Dermis blood vessel endothelial cell (primary cell): Measurements from ENCODE around the gene C1orf21. TPM values are rescaled to one million over a fixed set of nuclear protein-coding genes. Genes with fewer than 3 reads are reported as not detected.

Experiments used
- DNase-seq: peaks from one replicate; pipeline ENCODE4 v3.0.0; 2010
- total RNA-seq: library from RNA; depleted of rRNA; stranded (reverse); fragments of >200 nt; gene quantifications from 2 replicates; pipeline ENCODE4 v1.2.3, GENCODE V29; 2014

Gene C1orf21
- total RNA-seq, 1 donor from 2014 or later: 41.0 TPM

DNA sequence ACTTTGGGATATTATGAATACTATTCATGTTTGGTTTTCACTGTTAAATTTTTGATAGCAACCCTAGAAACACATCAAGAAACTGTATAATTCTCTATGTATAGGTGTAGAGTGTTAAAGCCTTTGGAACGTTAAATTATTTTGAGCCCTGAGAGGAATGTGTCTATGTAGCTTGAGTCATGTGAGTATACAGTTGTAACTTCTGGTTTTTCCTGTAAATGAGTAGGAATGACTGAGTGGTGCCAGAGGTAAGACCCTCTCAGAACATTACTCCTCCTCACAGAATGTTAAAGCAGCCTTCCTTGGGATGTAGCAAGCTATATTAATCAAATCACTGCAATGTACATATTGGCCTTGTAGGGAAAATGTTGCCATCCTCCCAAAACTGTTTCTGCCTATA lies 69.0 kb downstream of the C1orf21 start:
- DNase-seq: no peak

DNA sequence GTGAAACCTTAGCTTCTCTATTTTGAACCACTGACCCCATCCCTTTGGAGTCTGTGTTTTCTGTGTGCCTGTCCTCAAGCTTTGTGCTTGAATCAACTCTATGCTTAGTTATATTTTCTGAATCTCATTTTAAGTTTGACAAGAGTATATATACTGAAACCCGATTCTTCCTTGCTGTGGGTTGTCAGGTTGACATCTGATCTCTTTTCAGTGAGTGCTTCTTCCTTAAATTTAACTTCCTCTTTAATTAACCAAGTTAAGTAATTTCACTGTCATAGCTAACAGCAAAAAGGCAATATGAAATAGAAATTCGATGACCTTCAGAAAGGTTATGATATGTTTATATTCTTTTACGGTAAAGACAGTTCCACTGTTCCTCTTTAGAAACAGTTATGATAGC lies 69.4 kb downstream of the C1orf21 start:
- no peak for DNase-seq

DNA sequence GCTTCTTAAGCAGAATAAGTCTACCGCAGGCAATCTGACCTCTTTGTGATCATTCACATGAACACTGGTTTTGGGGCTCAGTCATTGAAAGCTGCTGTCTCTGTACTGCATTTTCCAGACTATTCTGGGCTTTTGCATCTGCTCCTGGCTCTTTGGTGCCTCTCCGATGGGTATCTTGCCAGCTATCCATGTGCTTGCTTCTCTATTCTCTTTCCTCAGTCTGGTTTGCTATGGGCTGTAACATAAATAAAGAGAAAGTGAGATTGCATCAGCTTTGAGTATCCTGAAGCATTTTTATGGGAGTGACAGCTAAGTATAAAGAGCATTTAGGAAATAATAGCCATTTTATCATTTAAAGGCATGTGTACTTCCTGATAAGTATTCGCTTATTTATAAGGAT lies 70.7 kb downstream of the C1orf21 start:
- no peak for DNase-seq

DNA sequence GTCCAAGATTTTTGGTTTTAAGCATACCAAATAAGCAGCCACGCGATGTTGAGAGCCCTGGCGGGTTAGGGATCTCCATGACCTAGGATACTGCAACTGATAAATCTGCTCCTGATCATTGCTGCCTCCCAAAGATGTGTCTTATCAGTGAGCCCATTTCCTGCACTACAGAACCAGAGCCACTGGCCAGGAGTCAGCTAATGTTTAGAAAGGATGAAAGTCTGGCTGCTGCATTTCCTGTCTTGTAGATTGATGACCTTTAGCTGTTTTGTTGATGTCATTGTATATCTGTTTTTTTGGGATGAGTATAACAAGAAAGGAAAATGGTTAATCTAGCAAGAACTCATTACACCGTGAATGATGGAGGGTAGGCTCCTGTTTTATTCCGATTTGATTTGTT lies 74.5 kb downstream of the C1orf21 start:
- no peak for DNase-seq

DNA sequence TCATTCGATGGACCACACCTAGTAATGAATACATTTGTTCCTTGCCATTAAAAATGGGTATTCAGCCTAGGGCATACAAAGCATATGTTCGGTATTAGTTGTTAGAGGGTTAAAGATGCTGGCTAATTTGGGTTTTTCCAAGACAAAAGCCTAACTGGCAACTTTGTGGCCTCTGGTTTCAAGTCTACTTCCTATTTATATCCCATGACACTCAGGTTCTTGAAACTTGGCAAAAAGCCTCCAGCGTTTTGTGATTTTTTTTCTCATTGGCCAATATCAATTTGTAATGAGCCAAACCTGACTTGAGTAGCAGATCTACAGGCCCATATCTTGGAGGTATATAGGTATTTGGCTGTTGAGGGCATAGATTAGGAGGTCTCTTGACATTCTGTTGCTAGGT lies 75.3 kb downstream of the C1orf21 start:
- no peak for DNase-seq

DNA sequence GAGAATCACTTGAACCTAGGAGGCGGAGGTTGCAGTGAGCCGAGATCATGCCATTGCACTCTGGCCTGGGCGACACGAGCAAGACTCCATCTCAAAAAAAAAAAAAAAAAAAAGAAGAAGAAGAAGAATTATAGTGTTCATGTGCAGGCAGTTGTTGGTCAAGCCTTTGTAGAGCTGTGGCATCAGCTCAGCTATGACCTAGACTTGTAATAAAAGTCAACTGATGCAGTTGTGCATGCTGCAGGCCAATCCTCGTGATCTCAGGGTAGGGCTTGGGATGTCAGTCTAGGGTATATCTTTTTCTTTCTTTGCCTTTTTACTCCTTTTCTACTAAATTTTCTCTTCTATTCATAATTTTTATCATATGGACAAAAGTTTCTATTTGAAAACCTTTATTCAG lies 76.2 kb downstream of the C1orf21 start:
- DNase-seq: no peak

DNA sequence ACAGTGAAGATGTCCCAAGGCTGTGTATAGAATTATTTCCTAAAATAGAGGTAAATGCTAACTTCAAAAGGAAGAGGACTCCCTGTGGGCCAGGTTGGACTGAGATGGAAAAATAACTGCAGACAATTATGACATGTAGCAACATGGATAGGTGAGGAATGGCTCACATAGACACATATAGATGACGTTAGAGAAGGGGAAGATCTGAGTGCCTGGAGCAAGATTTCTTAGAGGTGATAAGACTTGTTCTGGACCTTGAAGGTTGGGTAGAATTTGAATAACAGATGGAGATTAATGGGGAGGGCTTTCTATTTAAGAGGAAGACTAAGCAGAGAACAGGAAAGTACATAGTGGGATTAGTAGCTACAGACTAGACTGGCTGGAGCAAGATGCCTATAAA lies 76.9 kb downstream of the C1orf21 start:
- DNase-seq: no peak

DNA sequence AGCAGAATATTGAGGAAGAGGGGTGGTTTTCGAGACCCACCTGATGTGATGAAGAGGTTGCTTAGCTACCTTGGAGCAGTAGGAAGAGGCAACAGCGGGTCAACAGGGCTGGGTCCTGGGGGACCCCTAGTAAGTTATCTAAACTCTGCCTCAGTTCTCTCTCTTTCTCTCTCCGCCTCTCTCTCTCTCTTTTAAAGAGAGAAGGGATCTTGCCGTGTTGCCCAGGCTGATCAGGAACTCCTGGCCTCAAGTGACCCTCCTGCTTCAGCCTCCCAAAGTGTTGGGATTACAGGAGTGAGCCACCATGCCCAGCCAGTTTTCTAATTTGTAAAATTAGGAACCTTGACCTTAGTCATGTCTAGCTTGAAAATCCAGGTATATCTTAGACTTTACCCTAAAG lies 77.9 kb downstream of the C1orf21 start:
- DNase-seq: no peak

DNA sequence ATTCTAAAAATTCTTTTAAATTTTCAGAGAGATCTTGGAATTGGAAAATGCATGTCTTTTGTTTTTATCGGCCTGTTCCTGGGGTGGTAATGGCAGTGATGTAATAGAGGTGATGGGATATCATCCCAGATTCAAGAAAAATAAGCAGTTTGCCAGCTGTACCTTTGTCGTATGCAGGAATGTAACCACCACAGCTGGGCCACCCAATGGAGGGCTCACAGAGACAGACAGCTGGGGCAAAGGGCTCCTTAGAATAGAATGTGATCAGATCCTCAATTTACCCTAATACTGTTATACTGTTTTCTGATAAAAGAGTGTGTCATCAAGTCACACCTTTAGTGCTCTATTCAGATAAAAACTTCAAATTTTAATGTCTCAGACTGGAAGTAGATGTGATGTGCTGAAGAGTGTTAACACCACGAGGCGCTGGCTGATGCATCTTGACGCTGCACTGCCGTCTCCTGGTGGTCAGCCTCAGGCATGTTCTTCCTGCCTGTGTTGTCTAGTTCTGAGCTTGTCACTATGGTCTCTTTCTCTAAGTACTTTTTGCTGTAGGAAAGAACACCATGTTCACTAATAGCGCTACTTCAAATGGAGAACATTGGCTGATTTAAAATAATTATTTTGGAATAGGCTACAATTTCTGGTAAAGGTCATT lies 78.8 kb downstream of the C1orf21 start:
- no peak for DNase-seq

DNA sequence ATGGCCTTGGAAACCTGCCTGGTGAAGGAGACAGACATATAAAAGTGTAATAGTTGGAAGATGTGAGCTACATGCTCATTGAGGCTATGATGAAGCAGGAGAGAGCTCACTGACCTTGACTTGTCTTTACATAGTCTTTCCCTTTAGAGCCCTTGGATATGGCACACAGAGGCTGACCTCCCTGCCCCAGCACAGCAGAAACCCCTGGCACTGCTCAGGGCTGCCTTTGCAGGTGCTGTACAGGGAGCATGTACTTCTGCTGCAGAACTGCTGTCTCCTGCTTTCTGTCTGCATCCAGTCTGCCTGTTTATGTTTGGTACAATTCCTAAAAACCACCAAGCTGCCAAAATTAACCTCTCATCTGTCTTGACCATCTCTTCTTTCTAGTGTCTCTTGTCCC lies 80.5 kb downstream of the C1orf21 start:
- DNase-seq: no peak

DNA sequence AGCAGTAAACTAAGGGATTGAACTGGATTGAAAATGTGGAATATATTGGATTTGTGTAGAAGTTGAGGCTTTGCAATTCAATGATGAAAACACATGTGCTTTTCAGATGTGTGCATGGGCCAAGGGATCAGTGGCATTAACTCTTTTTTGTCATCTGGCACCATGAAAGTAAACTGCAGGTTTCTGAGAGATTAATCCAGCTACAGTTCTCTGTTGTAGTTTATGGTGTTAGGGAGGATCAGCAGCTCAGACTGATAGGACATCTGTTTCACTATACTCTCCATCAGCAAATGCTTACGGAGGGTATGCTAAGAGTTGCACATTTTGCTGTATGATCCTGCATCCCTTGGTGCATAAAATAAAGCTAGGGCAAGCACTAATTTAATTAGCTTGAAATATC lies 82.6 kb downstream of the C1orf21 start:
- DNase-seq: no peak

DNA sequence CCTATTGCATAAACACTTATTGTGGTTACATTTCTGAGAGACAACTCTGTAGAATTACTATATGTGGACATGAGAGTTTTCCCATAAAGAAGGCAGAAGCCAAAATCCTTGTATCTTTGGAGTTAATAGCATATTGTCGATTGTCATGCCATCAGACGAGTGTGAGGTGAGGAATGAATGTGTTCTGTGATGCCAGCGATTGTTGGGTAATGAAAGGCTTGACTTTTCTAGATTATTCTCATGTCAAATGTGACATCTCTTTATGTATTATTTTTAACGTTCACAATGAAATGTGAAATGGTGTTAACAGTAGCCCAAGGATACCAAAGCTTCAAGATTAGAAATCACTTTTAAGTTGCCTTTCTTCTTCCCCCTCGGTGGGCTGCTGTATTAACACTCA lies 84.9 kb downstream of the C1orf21 start:
- no peak for DNase-seq

DNA sequence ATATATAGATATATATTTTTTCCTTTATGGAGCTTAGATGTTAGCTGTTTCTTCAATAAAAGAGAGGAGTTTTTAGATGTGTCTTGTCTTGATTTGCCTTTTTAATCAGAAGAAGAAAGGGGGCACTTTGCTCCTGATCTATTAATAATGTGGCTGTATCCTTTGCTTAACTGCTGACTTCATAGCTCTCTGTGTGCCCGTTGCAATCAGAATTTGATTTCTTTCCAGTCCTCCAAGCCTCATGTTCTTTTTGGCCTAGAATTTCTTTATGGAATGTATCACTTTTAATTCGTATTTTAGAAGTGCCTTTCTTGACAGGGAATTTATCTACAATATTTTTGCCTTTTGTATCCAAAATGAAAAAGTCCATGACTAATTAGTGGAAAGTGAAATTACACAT lies 85.3 kb downstream of the C1orf21 start:
- no peak for DNase-seq

DNA sequence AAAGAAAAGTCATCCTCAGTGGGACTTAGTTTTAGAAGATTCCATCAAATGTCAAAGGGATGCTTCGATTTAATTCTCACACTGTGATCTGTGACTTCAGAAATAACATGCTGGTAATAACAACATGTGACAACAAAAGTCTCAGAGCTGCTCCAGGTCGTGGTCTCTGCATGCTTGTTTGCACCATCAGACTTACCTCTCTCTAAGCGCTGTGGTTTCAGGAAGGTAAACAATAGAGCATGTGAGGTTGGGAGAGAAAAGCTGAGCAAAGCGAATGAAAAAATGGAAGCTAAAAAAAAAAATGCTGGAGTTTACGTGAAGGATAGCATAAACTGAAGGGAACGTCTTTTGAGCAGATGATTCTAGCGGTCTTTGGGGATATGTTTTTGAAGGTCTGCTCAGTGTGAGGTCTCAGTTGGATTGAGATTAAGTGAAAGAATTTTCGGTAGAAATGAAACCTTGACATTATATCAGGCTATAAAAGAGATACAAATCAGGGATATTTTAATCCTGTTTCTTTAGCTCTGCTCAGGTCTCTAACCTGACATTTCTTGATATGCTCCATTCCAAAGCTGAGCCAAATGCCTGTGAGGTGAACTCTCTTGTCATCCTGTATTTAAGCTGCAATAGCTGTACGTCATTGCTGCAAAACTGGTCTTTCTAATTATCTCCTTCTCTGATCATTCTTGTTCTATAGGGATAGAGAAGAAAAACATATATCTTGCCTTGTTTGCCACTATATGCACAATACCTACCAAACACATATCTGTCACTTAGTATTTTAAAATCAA lies 86.5 kb downstream of the C1orf21 start:
- no peak for DNase-seq

DNA sequence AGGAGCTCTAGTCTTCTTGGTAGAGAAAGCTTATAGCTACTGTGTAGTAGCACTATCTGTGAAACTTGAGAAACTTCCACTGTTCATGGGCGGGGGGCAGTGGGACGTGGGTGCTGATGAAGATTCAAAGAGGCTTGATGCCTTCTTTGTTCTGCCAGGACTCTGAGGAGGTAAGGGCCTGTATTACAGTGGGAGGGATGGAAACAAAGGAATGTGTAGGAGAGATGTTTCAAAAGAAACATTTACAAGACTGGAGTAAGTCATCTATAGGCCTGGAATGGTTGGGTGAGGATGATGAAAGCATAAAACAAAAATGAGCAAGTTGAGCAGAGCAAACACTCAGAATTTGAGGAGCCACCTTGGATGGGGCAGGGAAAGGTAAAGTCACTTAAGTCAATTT lies 89.4 kb downstream of the C1orf21 start:
- DNase-seq: no peak

DNA sequence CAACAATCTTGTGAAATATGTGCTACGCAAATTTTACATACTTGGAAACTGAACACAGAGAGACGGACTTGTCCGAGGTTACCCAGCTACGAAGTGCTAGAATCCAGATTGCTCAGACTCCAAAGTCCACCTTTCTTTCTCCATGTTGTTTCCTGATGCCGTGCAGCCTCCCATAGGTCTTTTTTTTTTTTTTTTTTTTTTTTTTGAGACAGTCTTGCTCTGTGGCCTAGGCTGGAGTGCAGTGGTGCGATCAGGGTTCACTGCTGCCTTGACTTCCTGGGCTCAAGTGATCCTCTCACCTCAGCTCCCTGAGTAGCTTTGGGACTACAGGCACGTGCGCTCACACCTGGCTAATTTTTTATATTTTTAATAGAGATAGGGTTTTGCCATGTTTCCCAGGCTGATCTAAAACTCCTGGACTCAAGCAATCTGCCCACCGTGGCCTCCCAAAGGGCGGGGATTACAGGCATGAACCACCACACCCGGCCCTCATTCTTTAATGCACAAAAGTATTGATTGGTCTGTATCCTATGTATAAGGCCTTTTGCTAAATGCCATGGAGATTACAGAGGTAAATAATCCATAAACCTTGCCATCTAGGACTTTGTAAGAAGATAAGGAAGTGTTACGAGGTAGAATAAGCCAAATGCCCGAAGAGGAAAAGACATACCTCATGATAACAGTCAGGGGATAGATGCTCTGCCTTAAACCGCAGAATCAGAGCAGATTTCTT lies 92.8 kb downstream of the C1orf21 start:
- DNase-seq: no peak

DNA sequence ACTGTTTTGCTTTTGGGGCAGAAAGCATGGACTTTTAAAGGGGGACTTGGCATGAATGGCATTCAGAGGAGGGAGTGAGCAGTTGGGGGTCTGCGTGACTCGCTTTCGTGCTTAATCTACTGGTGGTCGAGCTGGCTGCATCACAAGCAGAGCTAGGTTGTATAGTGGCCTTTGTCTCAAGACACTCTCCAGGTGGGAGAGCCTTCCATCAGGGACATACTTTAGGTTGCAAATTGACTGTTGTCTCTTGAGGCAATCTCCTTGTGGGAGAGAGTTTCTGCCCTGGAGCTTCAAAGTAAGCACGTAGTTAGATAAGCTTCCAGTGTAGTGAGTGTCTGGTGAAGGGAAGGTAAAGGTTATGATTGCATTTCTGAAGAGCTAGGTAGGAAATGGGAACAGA lies 93.9 kb downstream of the C1orf21 start:
- no peak for DNase-seq

DNA sequence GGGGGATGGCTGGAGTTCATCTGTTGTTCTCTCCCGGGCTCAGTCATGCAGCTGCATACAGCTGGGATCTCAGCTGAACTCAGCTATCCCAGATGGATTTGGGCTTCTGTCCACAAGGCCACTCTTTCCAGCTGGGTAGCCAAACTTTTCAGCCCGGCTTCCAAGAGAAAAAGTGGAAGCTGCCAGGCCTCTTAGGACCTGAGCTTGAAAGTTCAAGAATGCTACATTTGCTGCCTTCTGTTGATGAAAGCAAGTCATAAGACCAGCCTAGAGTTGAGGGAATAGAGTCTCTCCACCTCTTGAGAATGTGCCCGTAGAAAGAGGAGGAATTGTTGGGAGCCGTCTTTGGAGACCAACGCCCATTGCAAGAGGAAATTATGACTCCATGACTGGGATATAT lies 95.3 kb downstream of the C1orf21 start:
- no peak for DNase-seq

DNA sequence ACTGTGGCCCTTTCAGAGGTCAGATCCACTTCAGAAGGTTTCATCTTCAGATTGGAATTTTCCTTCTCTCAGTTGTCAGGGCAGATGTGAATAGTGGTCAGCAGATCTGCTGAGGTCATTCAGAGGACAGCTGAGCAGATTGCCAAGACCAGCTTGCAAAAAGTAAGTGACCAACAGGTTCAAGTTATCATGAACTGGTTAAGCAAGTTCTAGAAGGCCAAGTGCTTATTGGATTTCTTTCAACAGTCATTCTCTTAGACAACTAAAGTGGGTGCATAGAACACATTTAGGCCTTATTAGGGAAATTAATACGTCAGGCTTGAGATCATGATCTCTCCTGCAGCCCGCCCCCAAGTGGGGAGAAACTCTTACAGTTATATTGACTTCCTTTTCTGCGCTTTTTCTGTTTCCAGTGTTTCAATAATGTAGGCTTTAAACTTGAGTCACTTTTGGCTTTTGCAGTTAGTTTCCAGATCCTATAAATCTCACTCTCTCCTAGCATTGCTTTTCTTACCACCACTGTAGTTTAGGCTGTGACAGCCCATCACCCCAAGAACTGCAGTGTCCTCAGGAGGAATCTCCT lies 96.4 kb downstream of the C1orf21 start:
- DNase-seq: no peak

DNA sequence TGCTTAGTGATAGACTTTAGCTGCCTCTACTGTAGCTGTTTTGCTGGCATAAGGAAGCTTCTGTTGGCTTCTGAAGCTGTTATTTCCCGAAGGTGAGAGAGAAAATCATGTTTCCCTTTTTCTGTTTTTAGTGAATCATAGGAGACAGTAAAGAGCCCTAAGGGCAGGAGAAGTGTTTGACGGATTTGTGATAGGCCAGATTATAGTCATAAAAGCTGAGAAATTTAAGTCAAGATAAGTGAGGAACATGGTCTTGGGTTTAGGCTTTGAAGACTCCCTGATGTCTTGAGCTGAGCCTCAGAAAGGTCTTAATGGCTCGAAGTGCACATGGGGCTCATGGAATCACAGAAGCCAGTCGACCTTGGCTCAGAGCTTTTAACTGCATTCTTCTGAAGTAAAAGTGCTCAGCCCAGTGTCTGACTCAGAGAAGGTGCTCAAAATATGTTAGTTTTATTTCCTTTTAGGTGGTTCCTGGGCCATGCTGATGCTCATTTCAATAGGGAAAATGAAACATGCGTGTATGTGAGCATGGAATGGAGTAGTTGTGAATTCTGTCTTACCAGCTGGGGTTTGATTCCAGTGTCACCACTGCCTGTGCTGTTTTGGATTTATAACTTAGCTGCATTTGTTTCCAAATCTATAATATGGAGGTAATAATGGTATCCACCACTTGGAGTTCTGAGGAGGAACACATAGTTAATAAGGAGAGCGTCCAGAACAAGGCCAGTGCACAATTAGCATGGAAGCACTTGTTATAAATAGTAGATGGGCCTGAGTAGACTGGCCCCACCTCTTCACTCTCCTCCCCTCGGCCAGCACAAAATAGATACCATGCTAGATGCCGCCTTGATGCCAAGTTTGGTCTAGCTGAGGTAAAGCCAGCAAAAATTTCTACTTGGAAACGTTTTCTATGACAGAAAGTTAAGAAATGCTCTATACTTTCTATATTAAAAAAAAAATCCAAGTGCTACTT lies 99.2 kb downstream of the C1orf21 start:
- DNase-seq: no peak

DNA sequence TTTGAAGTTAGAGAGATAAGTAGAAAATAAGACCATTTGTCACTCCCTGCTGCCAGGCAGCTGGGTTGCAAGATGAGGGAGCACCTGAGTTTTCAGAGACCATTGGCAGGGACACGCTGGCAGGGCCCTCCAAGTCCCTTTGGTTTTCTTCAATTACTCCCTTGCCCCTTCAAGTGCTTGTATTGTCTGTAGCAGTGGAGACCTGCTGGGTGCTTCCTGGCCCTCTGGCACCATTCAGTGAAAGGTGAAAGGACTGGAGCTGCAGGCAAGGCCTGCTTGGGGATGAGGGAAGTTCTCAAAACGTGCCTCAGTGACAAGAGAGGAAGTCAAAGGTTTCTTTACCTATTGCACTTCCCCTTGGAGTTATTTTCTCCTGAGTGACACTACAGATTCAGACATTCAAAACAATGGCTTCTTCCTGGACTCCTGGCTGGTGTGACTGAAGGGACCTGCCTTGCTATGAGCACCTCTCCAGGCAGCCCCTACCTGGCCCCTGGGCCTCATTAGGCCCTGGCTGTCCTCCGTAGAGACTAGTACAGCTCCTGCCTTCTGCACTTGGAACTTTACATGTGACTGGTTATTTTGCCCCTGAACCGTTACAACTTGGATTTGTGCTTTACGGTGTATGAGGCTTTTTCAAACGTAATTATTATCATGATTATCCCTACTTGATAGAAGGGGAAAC lies 100.1 kb downstream of the C1orf21 start:
- no peak for DNase-seq
